Measurements from ENCODE around the gene NEIL1.

- TF ChIP-seq EZH2 (IDR thresholded peaks at IDR 0.05; ENCODE audit: borderline replicate concordance, low read depth, low read length, severe bottlenecking), result no peak
- TF ChIP-seq, protein P1, sequence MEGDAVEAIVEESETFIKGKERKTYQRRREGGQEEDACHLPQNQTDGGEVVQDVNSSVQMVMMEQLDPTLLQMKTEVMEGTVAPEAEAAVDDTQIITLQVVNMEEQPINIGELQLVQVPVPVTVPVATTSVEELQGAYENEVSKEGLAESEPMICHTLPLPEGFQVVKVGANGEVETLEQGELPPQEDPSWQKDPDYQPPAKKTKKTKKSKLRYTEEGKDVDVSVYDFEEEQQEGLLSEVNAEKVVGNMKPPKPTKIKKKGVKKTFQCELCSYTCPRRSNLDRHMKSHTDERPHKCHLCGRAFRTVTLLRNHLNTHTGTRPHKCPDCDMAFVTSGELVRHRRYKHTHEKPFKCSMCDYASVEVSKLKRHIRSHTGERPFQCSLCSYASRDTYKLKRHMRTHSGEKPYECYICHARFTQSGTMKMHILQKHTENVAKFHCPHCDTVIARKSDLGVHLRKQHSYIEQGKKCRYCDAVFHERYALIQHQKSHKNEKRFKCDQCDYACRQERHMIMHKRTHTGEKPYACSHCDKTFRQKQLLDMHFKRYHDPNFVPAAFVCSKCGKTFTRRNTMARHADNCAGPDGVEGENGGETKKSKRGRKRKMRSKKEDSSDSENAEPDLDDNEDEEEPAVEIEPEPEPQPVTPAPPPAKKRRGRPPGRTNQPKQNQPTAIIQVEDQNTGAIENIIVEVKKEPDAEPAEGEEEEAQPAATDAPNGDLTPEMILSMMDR (IDR thresholded peaks at IDR 0.05; ENCODE audit: extremely low read depth in 1 of 2, insufficient read depth in 1 of 2, low read depth in 1 of 2, low read length in 2 of 2), result no peak
Measured at GRCh38 chr15:75353604-75354003, 6.8 kb downstream of the NEIL1 start.

Data from endothelial cell of umbilical vein (primary cell).